ENCODE measurements around the gene GBX1. TPM values are rescaled to one million over a fixed set of nuclear protein-coding genes. Genes with fewer than 3 reads are reported as not detected.

GBX1 gene
- total RNA-seq, 1 experiment from 2014 or later, result not detected

- Histone ChIP-seq H3K14ac (ENCODE audit: insufficient read depth, low read length) (no peak overlapping the region; the same call in 1 of the 2 replicates), H3K56ac (ENCODE audit: insufficient read length, low read depth, low read length) (no peak overlapping the region), H3K4me2 (ENCODE audit: insufficient read depth, insufficient read length, low read length) (no peak overlapping the region), H3K9me3 (ENCODE audit: control insufficient read depth, low read depth, low read length) (no peaks in the 10 kb centered on the region), H2BK15ac (ENCODE audit: low read depth, low read length) (no peak overlapping the region), H3K23ac (ENCODE audit: insufficient read length, low read depth, low read length) (no peak overlapping the region), H4K8ac (replicated peaks; ENCODE audit: insufficient read length, low read depth, low read length) (no peak overlapping the region), H4K91ac (ENCODE audit: insufficient read length, low read depth, low read length) (no peak overlapping the region), H3T11ph (ENCODE audit: low read length) (no peak overlapping the region), H3K27ac (ENCODE audit: insufficient read length, low read depth, low read length) (no peak overlapping the region), H2AFZ (ENCODE audit: low read length) (no peak overlapping the region), H3K27me3 (ENCODE audit: insufficient read depth, low read length) (no peaks in the 10 kb centered on the region), H3K18ac (ENCODE audit: insufficient read length, low read depth, low read length) (no peak overlapping the region), H2BK12ac (ENCODE audit: insufficient read length, low read depth, low read length) (no peak overlapping the region), H2BK20ac (ENCODE audit: low read depth, low read length, poor library complexity, severe bottlenecking) (no peak overlapping the region), H3K79me2 (ENCODE audit: insufficient read depth, low read length) (no peaks in the 10 kb centered on the region; the same call in 1 of the 2 replicates), H3K4me1 (ENCODE audit: insufficient read depth, low read length) (peaks cover 3% of the 10 kb centered on the region; the same call in 1 of the 2 replicates), H3K9ac (ENCODE audit: extremely low read depth, insufficient read length, low read length) (no peak overlapping the region), H3K23me2 (ENCODE audit: insufficient read length, low read depth, low read length, poor library complexity, severe bottlenecking) (peaks cover 4% of the 10 kb centered on the region), H4K5ac (ENCODE audit: insufficient read length, low read depth, low read length) (no peak overlapping the region), H3K79me1 (ENCODE audit: insufficient read depth, low read depth, low read length, poor library complexity, severe bottlenecking) (peaks cover 3% of the 10 kb centered on the region), H2AK5ac (ENCODE audit: insufficient read length, low read length) (no peak overlapping the region), H4K20me1 (ENCODE audit: control insufficient read depth, insufficient read depth, insufficient read length) (peaks cover 4% of the 10 kb centered on the region), H2BK120ac (ENCODE audit: low read depth, low read length, poor library complexity, severe bottlenecking) (no peak overlapping the region), H3K4ac (ENCODE audit: low read depth, low read length) (no peak overlapping the region), H2BK5ac (ENCODE audit: insufficient read length, low read length) (no peak overlapping the region)
- Mint-ChIP-seq H3K27ac (peak overlapping the region in 1 of 3 experiments; percentile 61; a peak in 1 of 7 replicates), H3K9me3 (no peaks in the 10 kb centered on the region), H3K4me1 (peaks cover 19 to 20% of the 10 kb centered on the region in 2 experiments), H3K27me3 (ENCODE audit: low read depth) (peaks cover 10% of the 10 kb centered on the region), H3K36me3 (ENCODE audit: insufficient read depth in 1 of 3, low read depth in 3 of 3) (peaks cover 33 to 60% (median 51%) of the 10 kb centered on the region in 3 experiments), H3K4me3 (no peak overlapping the region)
- no peak for TF ChIP-seq CTCF (conservative IDR thresholded peaks at IDR 0.05)
- WGBS (ENCODE audit: extremely low coverage, insufficient read length, low lambda C conversion rate), result no CpG with 5 or more reads among the region's 22 CpGs
- DNase-seq, result no peak
These were observed 46.6 kb downstream of the GBX1 start for GRCh38 chr7:151120896-151121295.
